ENCODE data around the gene RHOXF1. TPM values are rescaled to one million over a fixed set of nuclear protein-coding genes. Genes with fewer than 3 reads are reported as not detected.
"Not testable (repeated sequence)": the region's sequence is repeated elsewhere in the genome, so short reads cannot be mapped to it uniquely, and the experiment has no call there.

RHOXF1 gene
- total RNA-seq, 1 donor from 2014 or later = not detected

DNA sequence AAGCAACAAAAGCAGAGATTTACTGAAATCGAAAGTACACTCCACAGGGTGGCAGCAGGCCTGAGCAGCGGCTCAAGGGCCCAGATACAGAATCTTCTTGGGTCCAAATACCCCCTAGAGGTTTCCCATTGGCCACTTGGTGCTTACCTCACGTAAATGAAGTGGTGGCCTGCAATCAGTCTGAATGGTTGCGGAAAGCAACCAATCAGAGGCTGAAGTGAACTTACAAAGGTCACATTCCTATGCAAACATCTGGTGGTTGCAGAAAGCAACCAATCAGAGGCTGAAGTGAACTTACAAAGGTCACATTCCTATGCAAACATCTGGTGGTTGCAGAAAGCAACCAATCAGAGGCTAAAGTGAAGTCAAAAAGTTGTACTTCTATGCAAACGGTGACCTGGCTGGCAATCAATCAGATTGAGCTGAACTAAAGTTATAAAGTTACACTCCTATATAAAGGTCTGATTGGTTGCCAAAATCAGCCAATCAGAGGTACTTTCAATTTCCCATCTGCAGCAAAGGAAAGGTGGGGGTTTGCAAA, 12.7 kb upstream of the RHOXF1 start:
- H3K36me3 Mint-ChIP-seq (ENCODE audit: low read depth); H3K27me3 Mint-ChIP-seq (ENCODE audit: low read depth); H3K27ac Mint-ChIP-seq; H3K9me3 Mint-ChIP-seq; H3K4me1 Mint-ChIP-seq (ENCODE audit: low read depth); intact Hi-C loops (cut with micrococcal nuclease); H3K4me3 Mint-ChIP-seq (ENCODE audit: low read depth); DNase-seq (ENCODE audit: low spot score): not testable (repeated sequence)

DNA sequence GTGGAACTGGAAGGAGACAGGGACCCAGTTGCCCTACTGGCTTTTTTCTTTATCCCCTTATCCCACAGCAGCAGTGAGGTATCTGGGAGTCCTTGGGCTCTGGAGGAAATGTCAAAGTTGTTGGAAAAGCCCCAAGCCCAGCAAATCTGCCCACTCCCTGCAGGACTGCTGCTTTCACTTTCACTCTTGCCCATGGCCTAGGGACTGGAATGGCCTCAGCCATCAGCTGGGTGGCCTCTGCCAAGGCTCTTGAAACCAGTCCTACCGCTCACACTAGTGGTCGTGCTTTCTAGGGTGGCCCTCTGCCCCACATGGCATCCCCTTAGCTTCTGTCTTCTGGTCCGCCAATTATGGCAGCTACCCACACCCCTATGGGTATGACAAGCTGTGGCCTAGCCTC, 9.7 kb upstream of the RHOXF1 start:
- no peak overlapping the region for H3K4me3 Mint-ChIP-seq (ENCODE audit: low read depth)
- no peak for DNase-seq (ENCODE audit: low spot score)
- H3K4me1 Mint-ChIP-seq (ENCODE audit: low read depth) = no peaks in the 10 kb centered on the region
- no peak overlapping the region for H3K27ac Mint-ChIP-seq
- H3K27me3 Mint-ChIP-seq (ENCODE audit: low read depth) = no peaks in the 10 kb centered on the region
- H3K9me3 Mint-ChIP-seq = no peaks in the 10 kb centered on the region
- intact Hi-C loops (cut with micrococcal nuclease) = no loop called here
- H3K36me3 Mint-ChIP-seq (ENCODE audit: low read depth) = no peaks in the 10 kb centered on the region

DNA sequence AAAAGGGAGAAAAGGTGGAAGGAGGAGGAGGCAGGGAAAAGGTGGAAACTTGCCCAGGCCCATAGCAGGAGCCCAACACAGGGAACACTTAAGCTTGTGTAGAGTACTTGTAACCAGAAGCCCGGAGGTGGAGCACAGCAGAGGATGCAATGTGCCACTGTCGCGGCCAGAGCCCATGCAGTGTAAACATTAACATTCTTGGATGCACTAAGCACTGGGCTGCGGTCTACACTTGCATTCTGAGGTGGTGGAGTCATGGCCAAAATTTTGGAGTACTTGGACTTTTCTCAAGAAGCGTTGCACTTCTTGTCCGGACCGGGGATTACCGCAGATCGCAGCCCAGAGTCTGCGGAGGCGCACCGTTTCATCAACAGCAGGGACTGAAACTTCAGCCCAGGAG, 4.5 kb upstream of the RHOXF1 start:
- H3K4me1 Mint-ChIP-seq (ENCODE audit: low read depth) = no peaks in the 10 kb centered on the region
- H3K27ac Mint-ChIP-seq = no peak overlapping the region
- intact Hi-C loops (cut with micrococcal nuclease) = no loop called here
- H3K4me3 Mint-ChIP-seq (ENCODE audit: low read depth) = no peak overlapping the region
- no peak for DNase-seq (ENCODE audit: low spot score)
- no peaks in the 10 kb centered on the region for H3K27me3 Mint-ChIP-seq (ENCODE audit: low read depth)
- H3K9me3 Mint-ChIP-seq = no peaks in the 10 kb centered on the region
- H3K36me3 Mint-ChIP-seq (ENCODE audit: low read depth) = no peaks in the 10 kb centered on the region

DNA sequence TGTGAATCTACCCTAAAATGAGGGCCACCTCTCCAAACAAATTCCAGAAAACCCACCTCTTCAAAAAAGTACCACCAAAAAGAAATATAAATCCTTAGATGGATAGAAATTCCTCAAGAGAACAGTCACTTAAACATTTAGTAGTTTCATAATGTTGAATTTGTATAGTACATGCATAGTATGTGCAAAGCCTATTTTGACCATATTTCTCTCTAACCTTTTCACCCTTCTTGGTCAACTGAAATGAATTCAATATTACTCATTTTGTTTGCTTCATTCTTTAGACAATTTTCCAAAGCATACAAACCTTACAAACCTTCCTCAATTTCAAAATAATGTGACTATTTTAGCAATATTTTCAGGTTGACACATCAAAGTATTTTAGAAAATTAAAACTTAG, 4.1 kb downstream of the RHOXF1 start:
- Mint-ChIP-seq H3K4me1 (ENCODE audit: low read depth) (no peaks in the 10 kb centered on the region), H3K27me3 (ENCODE audit: low read depth) (no peaks in the 10 kb centered on the region), H3K36me3 (ENCODE audit: low read depth) (no peaks in the 10 kb centered on the region), H3K4me3 (ENCODE audit: low read depth) (no peak overlapping the region), H3K27ac (no peak overlapping the region), H3K9me3 (no peaks in the 10 kb centered on the region)
- intact Hi-C loops (cut with micrococcal nuclease) = no loop called here
- no peak for DNase-seq (ENCODE audit: low spot score)

DNA sequence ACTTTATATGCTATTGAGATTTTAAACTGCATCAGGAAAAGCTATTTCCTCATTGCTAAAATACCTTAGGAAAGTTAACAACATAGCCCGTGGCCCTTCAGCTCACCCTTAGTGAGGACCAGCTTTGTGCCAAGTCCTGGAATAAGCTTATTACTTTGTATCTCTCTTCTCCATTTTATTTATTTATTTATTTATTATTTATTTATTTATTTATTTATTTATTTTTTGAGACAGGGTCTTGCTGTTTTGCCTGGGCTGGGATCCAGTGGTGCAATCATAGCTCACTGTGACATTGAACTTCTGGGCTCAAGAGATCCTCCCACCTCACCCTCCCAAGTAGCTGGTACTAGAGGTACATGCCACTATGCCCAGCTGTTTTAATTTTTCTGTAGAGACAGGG, 6.3 kb downstream of the RHOXF1 start:
- H3K4me3 Mint-ChIP-seq (ENCODE audit: low read depth) = no peak overlapping the region
- DNase-seq (ENCODE audit: low spot score) = no peak
- intact Hi-C loops (cut with micrococcal nuclease) = no loop called here
- no peaks in the 10 kb centered on the region for H3K27me3 Mint-ChIP-seq (ENCODE audit: low read depth)
- no peaks in the 10 kb centered on the region for H3K4me1 Mint-ChIP-seq (ENCODE audit: low read depth)
- H3K36me3 Mint-ChIP-seq (ENCODE audit: low read depth) = no peaks in the 10 kb centered on the region
- no peak overlapping the region for H3K27ac Mint-ChIP-seq
- H3K9me3 Mint-ChIP-seq = no peaks in the 10 kb centered on the region

DNA sequence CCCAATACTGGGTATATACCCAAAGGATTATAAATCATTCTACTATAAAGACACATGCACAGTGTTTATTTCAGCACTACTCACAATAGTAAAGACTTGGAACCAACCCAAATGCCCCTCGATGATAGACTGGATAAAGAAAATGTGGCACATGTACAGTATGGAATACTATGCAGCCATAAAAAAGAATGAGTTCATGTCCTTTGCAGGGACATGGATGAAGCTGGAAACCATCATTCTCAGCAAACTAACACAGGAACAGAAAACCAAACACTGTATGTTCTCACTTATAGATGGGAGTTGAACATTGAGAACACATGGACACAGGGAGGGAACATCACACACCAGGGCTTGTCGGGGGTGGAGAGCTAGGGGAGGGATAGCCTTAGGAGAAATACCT, 11.0 kb downstream of the RHOXF1 start:
- H3K4me3 Mint-ChIP-seq (ENCODE audit: low read depth); H3K27ac Mint-ChIP-seq; H3K36me3 Mint-ChIP-seq (ENCODE audit: low read depth); H3K27me3 Mint-ChIP-seq (ENCODE audit: low read depth); intact Hi-C loops (cut with micrococcal nuclease); H3K4me1 Mint-ChIP-seq (ENCODE audit: low read depth); H3K9me3 Mint-ChIP-seq; DNase-seq (ENCODE audit: low spot score): not testable (repeated sequence)

DNA sequence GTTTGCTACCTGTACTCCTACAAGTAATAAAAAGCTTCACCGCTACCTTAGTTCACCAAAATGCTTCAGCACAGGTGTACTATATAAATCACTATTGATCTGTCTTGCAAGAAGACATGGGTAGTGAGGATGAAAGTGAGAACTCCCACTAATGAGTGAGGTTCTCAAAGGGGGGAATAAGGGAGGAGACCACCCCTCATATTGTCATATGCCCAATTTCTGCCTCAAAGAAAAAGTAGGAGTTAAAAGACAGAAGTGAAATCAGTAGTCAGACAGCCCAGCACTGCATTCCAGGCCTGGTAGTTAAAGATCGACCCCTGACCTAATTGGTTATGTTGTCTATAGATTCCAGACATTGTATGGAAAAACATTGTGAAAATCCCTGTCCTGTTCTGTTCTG, 14.7 kb downstream of the RHOXF1 start:
- H3K4me1 Mint-ChIP-seq (ENCODE audit: low read depth); H3K27ac Mint-ChIP-seq; H3K27me3 Mint-ChIP-seq (ENCODE audit: low read depth); H3K9me3 Mint-ChIP-seq; H3K36me3 Mint-ChIP-seq (ENCODE audit: low read depth); DNase-seq (ENCODE audit: low spot score); H3K4me3 Mint-ChIP-seq (ENCODE audit: low read depth); intact Hi-C loops (cut with micrococcal nuclease): not testable (repeated sequence)

DNA sequence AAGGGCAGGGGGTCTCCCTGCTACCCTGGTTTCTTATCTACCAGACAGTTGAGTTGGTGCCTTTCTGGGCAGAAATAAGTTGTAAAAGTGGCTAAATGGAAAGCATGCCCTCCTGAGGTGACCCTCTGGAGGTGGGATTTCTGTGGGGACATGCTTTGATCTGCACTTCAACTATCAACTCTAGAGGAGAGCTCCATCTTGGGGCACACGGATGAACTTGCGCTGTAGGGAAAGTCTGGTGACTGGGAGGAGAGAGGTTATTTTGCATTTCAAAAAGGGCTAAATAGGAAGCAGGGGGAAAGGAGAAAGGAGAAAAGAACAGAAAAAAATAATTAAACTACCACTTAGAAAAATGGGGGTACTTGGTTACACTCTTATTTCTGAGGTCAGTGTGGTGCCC, 25.5 kb downstream of the RHOXF1 start:
- Mint-ChIP-seq H3K27ac (no peak overlapping the region), H3K9me3 (no peaks in the 10 kb centered on the region), H3K27me3 (ENCODE audit: low read depth) (no peaks in the 10 kb centered on the region), H3K36me3 (ENCODE audit: low read depth) (no peaks in the 10 kb centered on the region), H3K4me1 (ENCODE audit: low read depth) (no peaks in the 10 kb centered on the region), H3K4me3 (ENCODE audit: low read depth) (no peak overlapping the region)
- intact Hi-C loops (cut with micrococcal nuclease) = no loop called here
- no peak for DNase-seq (ENCODE audit: low spot score)

DNA sequence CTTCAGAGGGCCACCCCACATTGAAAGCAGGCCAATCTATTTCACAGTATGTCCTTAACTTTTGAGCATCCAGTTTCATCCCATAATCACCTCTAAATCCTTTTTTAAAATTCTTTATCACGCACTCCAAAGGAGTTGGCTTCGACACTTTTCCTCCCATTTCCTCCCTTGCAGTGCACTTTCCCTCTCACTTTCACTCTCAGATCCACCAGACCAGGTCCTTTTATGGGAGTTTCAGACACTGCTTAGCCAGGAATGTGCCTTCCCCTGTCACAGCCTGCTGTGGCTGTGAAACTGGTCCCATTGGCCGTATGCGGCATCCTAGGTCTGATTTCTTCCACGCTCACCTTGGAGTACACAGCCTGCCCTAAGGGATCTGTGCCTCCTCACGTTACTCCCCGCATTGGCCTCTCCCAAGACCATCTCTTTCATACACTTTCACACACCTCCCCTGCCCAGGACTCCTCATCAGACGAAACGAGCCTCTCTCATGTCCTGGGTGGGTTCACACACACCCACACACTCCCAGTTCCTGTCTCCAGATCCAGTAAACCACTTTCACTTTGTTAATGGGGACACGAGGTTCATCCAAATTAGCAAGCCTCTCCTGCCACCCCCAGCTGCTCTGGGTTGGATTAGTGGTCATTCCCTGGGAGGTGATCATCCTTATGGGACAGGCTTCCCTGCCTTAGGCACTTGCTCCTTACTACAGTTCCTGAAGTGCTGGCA, 28.3 kb downstream of the RHOXF1 start:
- Mint-ChIP-seq H3K9me3 (no peaks in the 10 kb centered on the region), H3K27me3 (ENCODE audit: low read depth) (no peaks in the 10 kb centered on the region), H3K4me1 (ENCODE audit: low read depth) (no peaks in the 10 kb centered on the region), H3K36me3 (ENCODE audit: low read depth) (no peaks in the 10 kb centered on the region), H3K4me3 (ENCODE audit: low read depth) (no peak overlapping the region), H3K27ac (no peak overlapping the region)
- intact Hi-C loops (cut with micrococcal nuclease) = no loop called here
- no peak for DNase-seq (ENCODE audit: low spot score)

DNA sequence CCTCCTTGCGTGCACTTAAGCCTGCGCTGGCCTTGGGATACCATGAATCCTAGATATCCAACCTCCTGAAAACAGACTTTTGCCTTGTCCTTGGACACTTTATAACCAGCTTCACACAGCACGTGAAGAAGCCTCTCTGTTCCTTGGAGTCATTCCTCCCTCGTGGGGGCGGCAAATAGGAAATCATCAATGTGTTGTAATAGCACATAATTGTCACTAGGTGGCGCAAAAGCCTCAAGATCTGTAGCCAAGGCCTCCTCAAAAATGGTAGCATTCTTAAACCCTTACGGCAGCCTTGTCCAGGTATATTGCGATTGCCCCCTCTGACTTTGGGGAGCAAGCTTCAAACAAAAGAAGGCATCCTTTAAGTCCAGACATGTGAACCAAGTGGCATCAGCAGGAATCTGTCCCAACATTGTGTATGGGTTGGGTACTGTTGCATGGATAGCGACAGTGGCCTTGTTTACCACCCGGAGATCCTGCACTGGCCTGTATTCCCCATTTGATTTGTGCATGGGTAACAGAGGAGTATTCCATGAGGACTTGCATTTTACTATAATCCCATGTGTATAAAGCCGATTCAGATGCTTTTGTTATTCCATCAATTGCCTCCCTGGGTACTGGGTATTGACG, 30.0 kb downstream of the RHOXF1 start:
- H3K36me3 Mint-ChIP-seq (ENCODE audit: low read depth); intact Hi-C loops (cut with micrococcal nuclease); H3K9me3 Mint-ChIP-seq; DNase-seq (ENCODE audit: low spot score); H3K4me3 Mint-ChIP-seq (ENCODE audit: low read depth); H3K27ac Mint-ChIP-seq; H3K27me3 Mint-ChIP-seq (ENCODE audit: low read depth); H3K4me1 Mint-ChIP-seq (ENCODE audit: low read depth): not testable (repeated sequence)

DNA sequence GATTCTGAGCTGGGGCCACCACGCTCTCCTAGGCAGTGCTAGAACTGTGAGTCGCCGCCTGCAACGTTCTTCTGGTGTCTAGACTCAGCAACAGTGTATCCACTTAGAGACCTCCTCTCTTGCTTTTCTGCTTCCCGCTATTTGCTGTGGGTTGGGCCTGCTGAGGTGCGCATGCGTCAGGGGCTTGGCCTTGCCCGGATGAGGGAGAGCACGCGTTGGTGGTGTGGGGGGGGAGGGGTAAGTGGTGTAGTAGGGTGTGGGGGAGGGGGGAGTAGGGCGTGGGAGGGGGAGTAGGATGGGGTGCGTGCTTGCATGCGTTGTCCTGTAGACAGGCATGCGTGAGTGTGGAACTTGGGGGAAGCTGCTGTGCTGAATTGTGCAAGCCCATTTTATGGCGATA, 38.1 kb downstream of the RHOXF1 start, which contains the start of gene RHOXF2B:
RHOXF2B (minus strand) TSS at position 101 of the 400 bp plus-strand sequence. CDS start 138 bp downstream, outside the sequence.
- intact Hi-C loops (cut with micrococcal nuclease); H3K4me3 Mint-ChIP-seq (ENCODE audit: low read depth): not testable (repeated sequence)

DNA sequence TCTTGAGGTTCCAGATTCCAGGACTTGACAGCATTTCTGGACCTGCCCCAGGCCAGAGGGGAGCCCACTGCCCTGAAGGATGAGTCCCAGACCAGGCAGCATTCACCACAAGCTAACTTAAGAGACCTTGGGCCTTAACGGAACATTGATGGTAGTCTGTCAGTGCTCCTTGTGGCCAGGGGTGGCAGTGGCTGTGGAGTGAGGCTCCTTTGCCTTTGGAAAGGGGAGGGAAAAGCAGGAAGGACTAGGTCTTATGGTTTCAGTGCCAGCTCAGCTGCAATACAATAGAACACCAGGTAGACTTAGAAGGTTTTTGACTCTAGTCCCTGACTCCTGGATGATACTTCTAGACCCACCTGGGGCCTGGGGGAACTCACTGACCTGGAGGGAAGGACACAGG, 49.5 kb downstream of the RHOXF1 start:
- H3K9me3 Mint-ChIP-seq; H3K27me3 Mint-ChIP-seq (ENCODE audit: low read depth); DNase-seq (ENCODE audit: low spot score); H3K36me3 Mint-ChIP-seq (ENCODE audit: low read depth); H3K4me3 Mint-ChIP-seq (ENCODE audit: low read depth); intact Hi-C loops (cut with micrococcal nuclease); H3K27ac Mint-ChIP-seq; H3K4me1 Mint-ChIP-seq (ENCODE audit: low read depth): not testable (repeated sequence)

More for the DNA sequence above, 38.1 kb downstream of the RHOXF1 start, which contains the start of gene RHOXF2B:
- H3K36me3 Mint-ChIP-seq (ENCODE audit: low read depth); DNase-seq (ENCODE audit: low spot score); H3K27me3 Mint-ChIP-seq (ENCODE audit: low read depth); H3K4me1 Mint-ChIP-seq (ENCODE audit: low read depth); H3K27ac Mint-ChIP-seq; H3K9me3 Mint-ChIP-seq: not testable (repeated sequence)

Measured in activated T-helper 2 cell treated with anti-CD3 and anti-CD28 coated beads, Interferon-gamma antibody, Interleukin-2, Interleukin-4, amounts not matched to agents 10 μg/mL and 5 μg/mL and 100 μg/mL, durations not matched to agents 14 hours and 24 hours and 36 hours (primary cell).